Ectodermal cell (in vitro differentiated cells): ENCODE data around the gene SLC7A7.
A peak's percentile ranks its signal among the peaks of the same experiment; 100 is the strongest.
"Not testable (repeated sequence)": the region's sequence is repeated elsewhere in the genome, so short reads cannot be mapped to it uniquely, and the experiment has no call there.

Source experiments
- H3K27ac ChIP-seq: 2 replicates; pipeline ENCODE4 v1.7.0; 2013; ENCODE audit warnings: mild to moderate bottlenecking, low read depth, low read length; ENCODE audit not compliant: insufficient read depth, poor library complexity, severe bottlenecking
- H3K27me3 ChIP-seq: 2 replicates; pipeline ENCODE4 v1.7.0; 2013; ENCODE audit warnings: mild to moderate bottlenecking, low read length; ENCODE audit not compliant: insufficient read depth, control insufficient read depth, poor library complexity, severe bottlenecking
- H3K36me3 ChIP-seq: one replicate; pipeline ENCODE4 v1.7.0; 2013; ENCODE audit warnings: low read length; ENCODE audit not compliant: control insufficient read depth, insufficient read depth
- H3K4me1 ChIP-seq: one replicate; pipeline ENCODE4 v1.7.0; 2013; ENCODE audit warnings: low read length; ENCODE audit not compliant: control insufficient read depth, insufficient read depth
- H3K4me3 ChIP-seq: 2 replicates; pipeline ENCODE4 v1.7.0; 2013; ENCODE audit warnings: low read depth, low read length, control low read depth; ENCODE audit not compliant: insufficient read depth
- H3K9me3 ChIP-seq: 2 replicates; pipeline ENCODE4 v1.7.0; 2013; ENCODE audit warnings: mild to moderate bottlenecking, low read length, moderate library complexity; ENCODE audit not compliant: control insufficient read depth
- WGBS, 2 experiments: methylation state at CpG; one replicate each; pipeline ENCODE4 v1.1.7; 2013; ENCODE audit warnings: missing lambda C conversion rate in 2 of 2; 5-methylcytosine and 5-hydroxymethylcytosine counted together

Gene SLC7A7

DNA sequence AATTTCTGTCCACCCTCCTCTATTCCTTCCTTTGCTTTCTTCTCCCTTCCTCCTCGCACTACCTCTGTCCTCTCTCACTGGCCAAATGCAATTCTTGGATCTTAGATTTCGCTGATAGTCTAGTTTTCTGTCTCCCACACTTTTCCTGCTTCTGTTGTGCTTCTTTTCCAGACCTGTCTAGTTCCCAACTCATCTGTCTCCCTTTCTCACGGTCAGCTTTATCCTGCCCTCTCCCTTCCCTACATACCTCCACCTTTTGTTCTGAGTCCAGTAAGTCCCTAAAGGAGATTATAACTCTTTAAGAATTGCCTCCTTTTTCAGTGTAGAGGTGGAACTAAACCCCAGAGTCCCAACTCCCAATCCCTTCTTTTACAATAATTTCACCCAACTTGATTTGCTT, 20.3 kb upstream of the SLC7A7 start:
- H3K36me3 ChIP-seq = peaks cover 12% of the 10 kb centered on the region
- 86% methylated on average over 3 of the region's 3 CpGs for WGBS, 2 experiments
- no peaks in the 10 kb centered on the region for H3K9me3 ChIP-seq
- H3K4me1 ChIP-seq = peaks cover 15% of the 10 kb centered on the region
- H3K4me3 ChIP-seq = no peak overlapping the region
- H3K27me3 ChIP-seq = peaks cover 22% of the 10 kb centered on the region
- H3K27ac ChIP-seq = no peak overlapping the region

DNA sequence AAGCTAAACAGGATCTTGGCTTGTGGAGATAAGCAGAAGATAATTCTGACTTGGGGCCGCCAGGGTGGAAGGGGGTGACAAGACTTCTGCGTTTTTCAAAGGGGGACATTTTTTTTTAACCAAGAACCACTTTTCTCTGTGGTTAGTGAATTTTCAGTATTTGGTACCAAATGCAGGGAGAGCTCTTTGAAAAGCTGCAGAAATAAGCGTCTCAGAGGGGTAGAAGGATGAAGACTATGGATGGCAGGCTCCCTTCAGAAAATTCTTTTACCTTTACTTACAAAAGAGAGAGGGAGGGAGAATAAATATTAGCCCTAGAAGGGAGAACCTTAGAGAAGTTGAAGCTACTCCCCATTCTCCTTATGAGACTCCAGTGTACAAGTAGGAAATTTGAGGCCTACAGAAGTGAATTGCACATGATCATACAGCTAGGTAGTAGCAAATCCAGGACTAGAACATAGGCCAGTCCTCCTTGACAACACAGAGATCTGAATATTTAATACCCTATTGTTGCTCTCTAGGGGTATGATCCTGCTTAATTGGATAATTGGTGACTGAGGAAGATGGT, 15.3 kb upstream of the SLC7A7 start:
- no peaks in the 10 kb centered on the region for H3K27me3 ChIP-seq
- H3K4me3 ChIP-seq = peak overlapping the region; percentile 88
- 36 to 40% methylated on average over 3 of the region's 3 CpGs for WGBS, 2 experiments
- H3K9me3 ChIP-seq = no peaks in the 10 kb centered on the region
- H3K27ac ChIP-seq = no peak overlapping the region
- H3K4me1 ChIP-seq = peaks cover 5% of the 10 kb centered on the region
- H3K36me3 ChIP-seq = peaks cover 12% of the 10 kb centered on the region

- H3K27ac ChIP-seq = peak within 1 kb of the TSS; percentile 17
- whole genome bisulfite sequencing, 2 experiments = 3% methylated on average over 41 of the region's 41 CpGs
These were observed 14.6 kb upstream of the SLC7A7 start, which contains the start of gene MRPL52 for GRCh38 chr14:22829661-22830442. TSS of gene MRPL52 (plus strand) at chr14:22829887. CDS start at chr14:22829913, 26 bp downstream.

GRCh38 chr14:22829076-22829660, 13.9 kb upstream of the SLC7A7 start:
- H3K4me1 ChIP-seq, H3K9me3 ChIP-seq, H3K27me3 ChIP-seq: not testable (repeated sequence)
- Histone ChIP-seq H3K27ac (peak overlapping the region; percentile 17), H3K36me3 (peaks cover 12% of the 10 kb centered on the region), H3K4me3 (peak overlapping the region; percentile 88)
- 87% methylated on average over 10 to 12 of the region's 12 CpGs for WGBS, 2 experiments

More at GRCh38 chr14:22829661-22830442, 14.6 kb upstream of the SLC7A7 start, which contains the start of gene MRPL52:
- Histone ChIP-seq H3K4me3 (peak within 1 kb of the TSS; percentile 88), H3K4me1 (peaks cover 5% of the 10 kb centered on the region), H3K27me3 (no peaks in the 10 kb centered on the region), H3K9me3 (no peaks in the 10 kb centered on the region), H3K36me3 (peaks cover 12% of the 10 kb centered on the region)

DNA sequence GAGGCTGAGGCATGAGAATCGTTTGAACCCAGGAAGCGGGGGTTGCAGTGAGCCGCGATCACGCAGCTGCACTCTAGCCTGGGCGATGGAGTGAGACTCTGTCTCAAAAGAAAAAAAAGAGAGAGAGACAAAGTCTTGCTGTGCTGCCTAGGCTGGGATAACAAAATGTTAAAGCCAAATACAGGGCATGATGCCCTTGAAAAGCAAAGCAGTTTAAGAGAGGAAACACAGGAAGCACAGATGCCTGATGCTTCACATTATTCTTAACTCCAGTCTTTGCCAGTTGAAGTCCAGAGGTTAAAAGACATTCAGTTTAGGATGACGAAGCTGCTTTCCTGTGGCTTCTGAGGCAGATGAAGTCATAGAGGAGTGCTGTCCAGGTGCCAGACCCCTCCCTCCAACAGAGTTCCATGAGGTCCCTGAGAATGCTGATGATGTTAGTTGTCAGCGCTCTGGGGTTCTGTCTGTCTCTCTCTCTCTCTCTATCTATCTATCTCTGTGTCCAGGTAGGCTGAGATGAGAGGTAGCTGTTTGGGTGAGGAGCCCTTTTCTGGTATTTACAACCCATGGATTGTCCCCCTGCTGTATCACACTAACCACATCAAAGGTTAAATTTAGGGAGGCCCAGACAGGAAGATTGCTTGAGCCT, 9.6 kb upstream of the SLC7A7 start:
- H3K27me3 ChIP-seq = peaks cover 41% of the 10 kb centered on the region
- WGBS, 2 experiments = 84 to 87% methylated on average over 7 to 8 of the region's 8 CpGs
- H3K27ac ChIP-seq = no peak overlapping the region
- H3K4me3 ChIP-seq = no peak overlapping the region
- peaks cover 14% of the 10 kb centered on the region for H3K4me1 ChIP-seq
- no peaks in the 10 kb centered on the region for H3K9me3 ChIP-seq
- H3K36me3 ChIP-seq = no peaks in the 10 kb centered on the region

- Histone ChIP-seq H3K9me3 (no peaks in the 10 kb centered on the region), H3K27ac (no peak overlapping the region), H3K4me3 (peak overlapping the region; percentile 37), H3K27me3 (peaks cover 47% of the 10 kb centered on the region), H3K4me1 (peaks cover 19% of the 10 kb centered on the region), H3K36me3 (no peaks in the 10 kb centered on the region)
- WGBS, 2 experiments = 0% methylated on average over 34 of the region's 34 CpGs
These were observed 7.4 kb upstream of the SLC7A7 start for GRCh38 chr14:22822571-22823098.

- Histone ChIP-seq H3K9me3 (no peaks in the 10 kb centered on the region), H3K27me3 (peaks cover 47% of the 10 kb centered on the region), H3K4me3 (peak overlapping the region; percentile 37), H3K4me1 (peaks cover 19% of the 10 kb centered on the region), H3K27ac (no peak overlapping the region), H3K36me3 (no peaks in the 10 kb centered on the region)
- WGBS, 2 experiments = 1% methylated on average over 32 of the region's 32 CpGs
These were observed 6.9 kb upstream of the SLC7A7 start for GRCh38 chr14:22822016-22822570.

- WGBS, 2 experiments = 18 to 19% methylated on average over 24 of the region's 24 CpGs
- Histone ChIP-seq H3K9me3 (no peaks in the 10 kb centered on the region), H3K27me3 (peaks cover 47% of the 10 kb centered on the region), H3K27ac (no peak overlapping the region), H3K36me3 (no peaks in the 10 kb centered on the region), H3K4me1 (peaks cover 19% of the 10 kb centered on the region), H3K4me3 (no peak overlapping the region)
These were observed 6.2 kb upstream of the SLC7A7 start for GRCh38 chr14:22821193-22822015.

DNA sequence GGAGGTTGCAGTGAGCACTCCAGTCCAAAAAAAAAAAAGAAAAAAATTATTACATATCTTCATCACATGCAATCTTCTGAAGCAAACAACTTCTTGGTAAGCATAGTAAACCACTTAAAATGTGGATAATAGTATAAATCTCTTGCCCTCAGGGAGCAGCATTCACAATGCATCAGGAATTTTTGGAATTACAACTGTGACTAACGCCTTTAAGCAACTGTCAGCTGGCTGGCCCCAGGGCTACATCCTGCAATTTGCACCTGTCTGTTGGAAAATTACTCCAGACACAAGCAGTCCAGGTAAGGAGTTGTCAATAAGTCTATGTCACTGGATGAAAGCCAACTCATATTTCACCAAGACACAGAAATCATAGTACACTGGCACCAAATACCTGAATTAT, 5.5 kb upstream of the SLC7A7 start:
- H3K4me1 ChIP-seq = peaks cover 19% of the 10 kb centered on the region
- H3K4me3 ChIP-seq = no peak overlapping the region
- no peaks in the 10 kb centered on the region for H3K36me3 ChIP-seq
- H3K27ac ChIP-seq = no peak overlapping the region
- peaks cover 47% of the 10 kb centered on the region for H3K27me3 ChIP-seq
- WGBS, 2 experiments = 59 to 75% methylated on average over 1 of the region's 1 CpG
- H3K9me3 ChIP-seq = no peaks in the 10 kb centered on the region
